GM21360 (cell line): ENCODE data around the gene RGP1.
A peak's percentile ranks its signal among the peaks of the same experiment; 100 is the strongest.

Experiments used
- ATAC-seq: cut with Tn5 transposase; IDR thresholded peaks from one replicate; pipeline ENCODE4 v1.9.1; 2021; ENCODE audit warnings: mild to moderate bottlenecking, moderate library complexity; ENCODE audit not compliant: unreplicated experiment

Gene RGP1

DNA sequence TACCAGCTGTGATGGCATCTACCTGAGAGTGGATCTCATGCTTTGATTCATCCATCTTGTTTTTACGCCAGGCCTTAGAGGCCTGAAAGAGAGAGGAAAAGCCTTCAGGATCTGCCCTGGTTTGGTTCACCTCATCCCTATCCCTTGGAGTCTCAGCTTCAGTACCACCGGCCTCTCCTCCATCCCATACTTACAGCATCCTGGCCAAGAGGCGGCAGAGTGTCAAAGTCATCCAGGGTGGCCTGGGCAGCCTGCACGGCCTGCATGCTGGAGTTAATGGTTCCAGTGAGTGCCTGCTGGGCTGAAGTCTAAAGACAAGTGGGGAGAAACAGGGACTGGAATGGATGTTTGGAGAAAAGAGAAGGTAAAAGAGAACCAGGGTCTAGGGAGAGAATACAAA lies 29.5 kb upstream of the RGP1 start:
- ATAC-seq: no peak

DNA sequence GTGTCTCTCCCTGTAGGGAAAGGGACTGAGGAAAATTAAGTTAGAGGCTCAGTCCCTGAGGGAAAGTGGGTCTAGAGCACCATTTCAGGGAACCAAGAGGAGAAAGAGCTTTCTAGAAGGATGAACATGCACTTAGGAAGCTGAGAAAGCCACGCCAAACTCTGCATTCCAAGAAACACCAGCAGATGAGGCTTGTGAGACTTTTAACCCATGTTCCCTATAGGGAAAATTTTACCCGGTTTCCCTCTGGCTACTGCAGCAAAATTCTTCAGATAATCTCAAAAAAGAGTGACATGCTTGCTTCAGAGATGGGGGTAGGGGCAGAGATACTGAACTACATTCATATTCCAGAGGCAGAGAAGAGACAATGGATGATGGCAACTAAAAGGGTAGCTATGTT lies 25.7 kb upstream of the RGP1 start:
- ATAC-seq: no peak

GRCh38 chr9:35723908-35724307 lies 25.2 kb upstream of the RGP1 start:
- ATAC-seq: no peak

DNA sequence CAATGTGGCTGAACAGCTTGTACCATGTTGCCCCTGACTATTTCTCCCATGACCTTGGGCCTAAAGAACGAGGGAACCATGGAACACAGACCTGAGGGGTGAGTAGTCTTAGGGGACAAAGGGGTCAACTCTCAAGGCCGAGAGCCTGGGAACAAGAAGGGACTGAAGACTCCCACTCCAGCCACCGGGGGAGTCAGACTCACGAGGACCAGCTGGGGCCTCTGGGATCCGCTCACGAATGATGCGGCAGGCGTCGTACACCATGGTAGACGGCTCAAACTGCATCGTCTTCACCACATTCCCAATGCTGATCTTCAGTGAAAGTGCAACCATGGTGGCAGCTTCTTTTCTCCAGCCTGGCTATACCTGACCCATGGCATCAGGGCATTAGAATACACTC lies 23.7 kb upstream of the RGP1 start:
- no peak for ATAC-seq

GRCh38 chr9:35726931-35727330 lies 22.2 kb upstream of the RGP1 start:
- ATAC-seq: no peak

- no peak for ATAC-seq
These were observed 21.4 kb upstream of the RGP1 start for GRCh38 chr9:35727676-35728040.

- ATAC-seq: no peak
These were observed 20.8 kb upstream of the RGP1 start for GRCh38 chr9:35728041-35728971.

DNA sequence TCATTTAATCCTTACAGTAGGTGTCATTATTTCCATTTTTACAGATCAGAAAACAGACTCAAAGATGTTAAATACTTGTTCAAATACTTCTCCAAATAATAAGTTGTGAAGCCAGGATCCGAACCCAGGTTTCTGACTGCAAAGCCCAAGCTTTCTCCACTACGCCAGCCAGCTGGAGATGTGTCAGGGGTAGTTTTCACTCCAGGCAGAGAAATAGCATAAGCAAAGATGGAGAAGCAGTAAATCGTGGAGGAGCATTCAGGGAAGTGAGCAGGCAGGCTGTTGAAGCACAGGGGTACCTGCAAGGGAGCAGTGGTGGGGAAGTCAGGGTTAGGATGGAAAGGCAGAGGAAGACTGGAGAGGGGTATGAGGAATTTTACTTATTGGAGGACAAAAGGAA lies 20.0 kb upstream of the RGP1 start:
- ATAC-seq: no peak

DNA sequence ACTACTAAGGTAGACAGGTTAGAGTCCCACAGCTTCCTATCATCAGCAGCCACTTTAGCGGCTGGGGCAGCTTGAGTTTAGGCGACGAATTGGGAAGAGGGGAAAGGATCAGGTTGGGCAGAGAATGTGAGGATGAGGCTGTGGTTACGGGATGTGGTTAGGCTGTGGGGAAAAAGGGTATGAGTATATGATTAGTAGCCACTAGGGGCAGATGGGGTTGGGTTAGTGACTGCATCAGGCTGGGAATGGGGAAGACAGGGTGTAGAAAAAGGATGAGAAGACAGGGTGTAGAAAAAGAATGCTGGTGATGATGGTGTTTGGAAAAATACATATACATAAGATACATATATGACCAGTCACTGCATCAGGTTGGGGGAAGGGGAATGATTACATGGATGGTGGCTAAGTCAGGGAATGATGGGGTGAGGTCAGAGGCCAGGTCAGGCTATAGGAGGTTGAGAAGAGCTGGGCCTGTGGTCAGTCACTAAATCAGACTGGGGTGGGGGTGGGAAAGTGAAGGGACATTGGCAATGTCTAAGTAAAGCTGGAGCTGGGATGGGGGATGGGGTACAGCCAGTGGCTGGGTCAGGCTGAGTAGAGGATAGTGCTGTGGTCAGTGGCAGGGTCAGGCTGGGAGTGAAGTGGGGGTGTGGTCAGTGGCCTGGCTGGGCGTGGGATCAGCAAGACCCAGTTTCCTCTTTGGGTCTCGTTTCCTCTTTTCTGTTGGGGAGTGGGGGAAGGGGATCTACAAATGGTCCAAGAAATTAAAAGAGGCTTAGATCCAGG lies 19.2 kb upstream of the RGP1 start:
- ATAC-seq: no peak

DNA sequence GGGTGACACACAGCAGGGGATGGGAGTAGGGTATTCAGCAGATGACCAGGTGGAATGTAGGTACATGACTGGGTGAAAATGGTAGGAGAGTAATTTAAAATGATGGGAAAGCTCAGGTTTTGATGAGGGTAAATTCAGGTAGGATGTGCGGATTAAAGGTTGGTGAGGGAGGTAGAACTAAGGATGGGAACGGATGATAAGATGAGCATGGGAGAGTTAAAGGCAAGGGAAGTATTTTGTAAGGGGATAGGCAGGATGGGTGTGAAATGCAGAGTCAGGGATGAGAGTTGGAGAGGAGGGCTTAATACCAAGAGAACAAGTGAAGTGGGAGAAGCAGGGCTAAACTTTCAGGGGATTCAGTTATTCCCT lies 18.6 kb upstream of the RGP1 start:
- no peak for ATAC-seq

DNA sequence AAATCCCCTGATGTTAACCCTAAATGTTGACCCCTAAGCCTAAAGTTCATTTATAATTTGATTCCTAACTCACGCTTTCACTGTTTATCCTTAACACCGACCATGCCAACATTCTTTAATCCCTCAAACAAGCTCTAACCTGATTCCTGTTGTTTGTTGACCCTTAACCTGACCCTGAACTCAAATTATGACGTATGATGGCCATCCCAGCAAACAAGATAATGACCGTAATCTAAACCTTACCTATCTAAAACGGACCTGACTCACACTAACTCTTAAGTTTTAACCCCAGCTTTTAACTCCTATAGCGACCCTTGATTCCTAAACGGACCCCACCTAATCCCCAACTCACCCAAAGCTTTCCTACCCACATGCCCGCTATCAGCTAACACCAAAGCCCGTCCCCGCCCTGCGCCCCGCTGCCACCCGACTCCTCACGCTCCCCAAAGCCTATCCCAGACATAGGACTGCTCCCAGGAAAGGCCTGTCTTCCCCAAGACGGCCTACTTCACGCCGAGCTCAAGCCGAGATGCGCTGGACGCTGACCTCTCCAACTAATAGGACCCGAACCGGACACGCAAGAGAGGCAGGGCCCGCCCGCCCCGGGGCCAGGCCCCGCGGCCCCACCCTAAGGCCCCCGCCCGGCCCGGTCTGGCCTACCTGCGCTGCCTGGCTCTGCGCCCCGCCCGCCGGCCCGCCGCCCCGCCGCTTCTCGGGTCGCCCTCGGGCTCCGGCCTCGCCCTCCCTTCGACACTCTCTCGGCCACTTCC lies 17.5 kb upstream of the RGP1 start:
- ATAC-seq: no peak

DNA sequence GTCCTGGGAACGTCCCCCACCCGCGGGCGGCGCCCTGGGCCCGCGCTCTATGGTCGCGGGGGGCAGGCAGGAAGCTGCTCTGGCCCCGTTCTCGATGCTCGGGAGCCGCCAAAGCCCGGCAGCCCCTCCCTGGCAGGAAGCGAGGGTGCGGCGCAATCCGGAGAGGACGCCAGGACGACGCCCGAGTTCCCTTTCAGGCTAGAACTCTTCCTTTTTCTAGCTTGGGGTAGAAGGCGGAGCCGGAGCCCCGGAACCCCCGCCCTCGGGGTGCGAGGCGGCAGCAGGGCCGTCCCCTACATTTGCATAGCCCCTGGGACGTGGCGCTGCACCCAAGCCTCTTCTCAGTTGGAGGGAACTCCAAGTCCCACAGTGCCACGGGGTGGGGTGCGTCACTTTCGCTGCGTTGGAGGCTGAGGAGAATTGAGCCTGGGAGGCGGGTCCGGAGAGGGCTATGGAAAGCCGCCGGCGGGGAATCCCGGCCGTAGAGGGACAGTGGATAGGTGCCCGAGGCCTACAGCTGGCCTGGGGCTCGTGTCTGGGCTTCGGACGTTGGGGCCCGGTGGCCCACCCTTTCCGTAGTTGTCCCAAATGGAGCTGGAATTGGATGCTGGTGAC lies 16.8 kb upstream of the RGP1 start, which contains the start of the genes CREB3 and TLN1:
Gene CREB3, plus strand, starts transcription at position 482 of the 615 bp plus-strand sequence. Its CDS starts 107 bp downstream, at position 589.
Gene TLN1, minus strand, starts transcription at position 11 of the 615 bp plus-strand sequence. CDS start 6,501 bp downstream, outside the sequence.
- peak; percentile 71 for ATAC-seq

- ATAC-seq: peak; percentile 1
These were observed 16.1 kb upstream of the RGP1 start for GRCh38 chr9:35732800-35733541.

GRCh38 chr9:35734096-35734495 lies 15.0 kb upstream of the RGP1 start:
- no peak for ATAC-seq

- no peak for ATAC-seq
These were observed 12.9 kb upstream of the RGP1 start for GRCh38 chr9:35736201-35736633.

DNA sequence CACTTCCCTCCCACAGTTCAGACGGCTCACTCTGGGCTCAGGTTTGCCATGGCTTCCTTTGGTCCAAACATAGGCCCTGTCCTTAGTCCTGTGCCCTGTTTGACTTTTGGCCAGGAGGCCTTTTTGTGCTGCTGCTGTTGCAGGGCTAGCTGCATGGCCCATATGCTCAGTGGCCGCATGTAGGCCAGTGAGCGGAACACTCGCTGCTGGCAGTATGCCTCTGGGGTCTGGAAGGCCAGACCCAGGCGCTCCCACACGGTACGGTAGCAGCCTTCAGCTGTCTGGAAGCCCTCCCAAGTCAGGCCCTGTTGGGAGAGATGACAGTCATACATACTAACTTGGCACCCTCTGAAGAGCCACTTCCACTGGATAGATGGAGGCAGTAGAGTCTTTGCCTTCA lies 11.9 kb upstream of the RGP1 start:
- ATAC-seq: no peak

- no peak for ATAC-seq
These were observed 10.9 kb upstream of the RGP1 start for GRCh38 chr9:35738186-35738585.

GRCh38 chr9:35738924-35739323 lies 10.2 kb upstream of the RGP1 start:
- no peak for ATAC-seq

- ATAC-seq: no peak
These were observed 8.8 kb upstream of the RGP1 start for GRCh38 chr9:35740243-35740642.

DNA sequence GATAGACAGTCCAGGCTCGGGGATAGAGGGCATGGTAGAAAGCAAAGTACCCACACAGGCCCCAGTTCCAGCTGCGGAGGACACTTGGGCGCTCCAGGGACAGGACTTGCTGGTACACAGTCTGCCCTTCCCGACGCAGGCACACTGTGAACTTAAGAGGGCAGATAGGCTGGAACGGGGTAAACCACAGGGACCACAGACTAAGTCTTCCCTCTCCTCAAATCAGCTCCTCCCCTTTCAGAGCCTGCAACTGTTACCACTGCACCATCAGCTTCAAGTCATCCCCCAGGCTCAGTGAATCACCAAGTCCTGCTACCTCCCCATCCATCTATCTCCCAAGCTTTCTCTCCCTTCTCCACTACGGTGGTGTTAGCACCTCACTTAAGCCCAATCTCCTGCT lies 7.3 kb upstream of the RGP1 start:
- ATAC-seq: no peak
